Right lobe of liver (tissue), 6 donors: ENCODE data around the gene STRADB. TPM values are rescaled to one million over a fixed set of nuclear protein-coding genes. Genes with fewer than 3 reads are reported as not detected.

Source experiments
- ATAC-seq, 4 donors: fragments of 200-7000 bp; cut with Tn5 transposase; one replicate each; pipeline ENCODE4 v1.9.1; 2020; ENCODE audit warnings: mild to moderate bottlenecking in 4 of 4, moderate library complexity in 4 of 4
- DNase-seq, 3 donors: peaks; one replicate each; pipeline ENCODE4 v3.0.0-alpha.2; 2020
- H3K27ac ChIP-seq, 3 donors: fragments of 200-600 bp; one replicate each; pipeline ENCODE4 v1.8.0; 2022
- H3K27me3 ChIP-seq, 2 donors: fragments of 200-600 bp; one replicate each; pipeline ENCODE4 v1.8.0; 2022
- H3K36me3 ChIP-seq, 4 donors: fragments of 200-600 bp; sonication (generic) in 1 of 4; one replicate each; pipeline versions ENCODE4 v1.5.1 to v1.8.0; 2017 to 2022; ENCODE audit warnings: control low read depth in 1 of 4
- H3K4me1 ChIP-seq, 4 donors: fragments of 200-600 bp; sonication (generic) in 1 of 4; one replicate each; pipeline versions ENCODE4 v1.5.1 to v1.8.0; 2017 to 2022; ENCODE audit warnings: control low read depth in 1 of 4
- H3K4me3 ChIP-seq, 3 donors: fragments of 200-600 bp; one replicate each; pipeline ENCODE4 v1.8.0; 2022
- H3K9me3 ChIP-seq, 4 donors: fragments of 200-600 bp; sonication (generic) in 1 of 4; one replicate each; pipeline versions ENCODE4 v1.5.1 to v1.8.0; 2017 to 2022; ENCODE audit warnings: control low read depth in 1 of 4
- CTCF ChIP-seq, 4 donors: fragments of 200-600 bp in 3 of 4; fragments of 450-650 bp in 1 of 4; IDR thresholded peaks; one replicate each; pipeline versions ENCODE4 v1.5.1 to v1.8.0; 2016 to 2022; ENCODE audit warnings: antibody characterized with exemption in 4 of 4, mild to moderate bottlenecking in 2 of 4
- POLR2A ChIP-seq: fragments of 450-650 bp; IDR thresholded peaks from one replicate; pipeline ENCODE4 v1.6.1; 2017; ENCODE audit warnings: antibody characterized with exemption, mild to moderate bottlenecking
- WGBS: methylation state at CpG from one replicate; pipeline ENCODE4 v1.1.6; 2018; ENCODE audit warnings: low coverage, low lambda C conversion rate; ENCODE audit not compliant: insufficient coverage; ENCODE audit errors: missing lambda C conversion rate; 5-methylcytosine and 5-hydroxymethylcytosine counted together
- intact Hi-C, 2 donors: fragments of 100-400 bp; cut with DNase I; formaldehyde crosslinking; loops; one replicate each; pipeline versions ENCODE4 v1.11.2 to v1.14.1; 2022
- total RNA-seq, 6 experiments: library from RNA; depleted of rRNA in 2 of 6; stranded (reverse); fragments of >200 nt in 2 of 6; fragmentation: NEBNext Ultra II Directional in 3 of 6; extraction: Animal tissue kit (Norgen Biotek cat#: 25700) in 3 of 6; gene quantifications; one replicate each; pipeline versions ENCODE4 v1.1.0 to v1.2.4, GENCODE V29; 2016 to 2023
- donor health status: DM: no; HTN: yes; CAD: no.
- donor health status: DM: no; HTN: no; CAD: no.
- donor health status: DM: no; HTN: no; CAD: no.
- donor health status: DM: no; HTN: yes; CAD: no.
- donor health status: DM: no; HTN: yes; CAD: no.

Gene STRADB
- total RNA-seq, 6 experiments from 2014 or later: 44.2 to 71.6 (median 63.4) TPM

- ATAC-seq: no peak
- Histone ChIP-seq H3K4me3 (no peak overlapping the region), H3K36me3 (peaks cover 0 to 26% (median 10%) of the 10 kb centered on the region in 4 donors), H3K4me1 (no peaks in the 10 kb centered on the region), H3K27me3 (no peaks in the 10 kb centered on the region), H3K27ac (no peak overlapping the region), H3K9me3 (no peaks in the 10 kb centered on the region)
- no peak for TF ChIP-seq POLR2A
- no peak for TF ChIP-seq CTCF (IDR thresholded peaks at IDR 0.05)
- WGBS: 86% methylated on average over 3 of the region's 3 CpGs
- intact Hi-C loops: no loop called here
- no peak for DNase-seq
Measured at GRCh38 chr2:201466050-201466675, 14.6 kb downstream of the STRADB start.

DNA sequence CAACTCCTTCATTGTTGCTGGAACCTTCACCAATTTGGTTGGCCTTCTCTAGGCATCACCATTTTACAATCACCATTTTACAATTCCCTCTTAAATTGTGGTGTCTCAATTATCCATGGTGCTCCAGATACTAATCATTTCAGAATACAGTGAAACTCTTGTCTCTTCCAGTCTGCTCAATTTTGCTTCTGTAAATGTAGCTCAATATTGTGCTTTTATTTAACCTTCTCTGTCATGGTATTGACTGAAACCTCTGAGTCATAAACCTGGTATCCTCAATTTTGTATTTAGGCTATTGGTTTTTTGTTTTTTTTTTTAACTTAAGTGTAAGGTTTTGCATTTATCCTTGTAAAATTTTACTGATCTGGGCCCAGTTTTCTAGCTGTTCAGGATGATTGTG, 16.1 kb downstream of the STRADB start:
- H3K4me3 ChIP-seq: no peak overlapping the region
- TF ChIP-seq CTCF (IDR thresholded peaks at IDR 0.05): no peak
- TF ChIP-seq POLR2A: no peak
- H3K4me1 ChIP-seq: no peaks in the 10 kb centered on the region
- no peak for DNase-seq
- intact Hi-C loops: no loop called here
- H3K36me3 ChIP-seq: peaks cover 0 to 39% (median 10%) of the 10 kb centered on the region in 4 donors
- H3K27me3 ChIP-seq: no peaks in the 10 kb centered on the region
- H3K27ac ChIP-seq: no peak overlapping the region
- no peaks in the 10 kb centered on the region for H3K9me3 ChIP-seq
- ATAC-seq: peak in 1 of 4 donors; percentile 74

- DNase-seq (no peak), ATAC-seq (no peak)
- Histone ChIP-seq H3K27ac (no peak overlapping the region), H3K9me3 (no peaks in the 10 kb centered on the region), H3K27me3 (no peaks in the 10 kb centered on the region), H3K4me3 (no peak overlapping the region), H3K4me1 (no peaks in the 10 kb centered on the region), H3K36me3 (peaks cover 0 to 53% (median 21%) of the 10 kb centered on the region in 4 donors)
- 74% methylated on average over 7 of the region's 9 CpGs for WGBS
- intact Hi-C loops: no loop called here
- TF ChIP-seq CTCF (IDR thresholded peaks at IDR 0.05) (no peak), POLR2A (no peak)
Measured at GRCh38 chr2:201470821-201471731, 19.5 kb downstream of the STRADB start.

DNA sequence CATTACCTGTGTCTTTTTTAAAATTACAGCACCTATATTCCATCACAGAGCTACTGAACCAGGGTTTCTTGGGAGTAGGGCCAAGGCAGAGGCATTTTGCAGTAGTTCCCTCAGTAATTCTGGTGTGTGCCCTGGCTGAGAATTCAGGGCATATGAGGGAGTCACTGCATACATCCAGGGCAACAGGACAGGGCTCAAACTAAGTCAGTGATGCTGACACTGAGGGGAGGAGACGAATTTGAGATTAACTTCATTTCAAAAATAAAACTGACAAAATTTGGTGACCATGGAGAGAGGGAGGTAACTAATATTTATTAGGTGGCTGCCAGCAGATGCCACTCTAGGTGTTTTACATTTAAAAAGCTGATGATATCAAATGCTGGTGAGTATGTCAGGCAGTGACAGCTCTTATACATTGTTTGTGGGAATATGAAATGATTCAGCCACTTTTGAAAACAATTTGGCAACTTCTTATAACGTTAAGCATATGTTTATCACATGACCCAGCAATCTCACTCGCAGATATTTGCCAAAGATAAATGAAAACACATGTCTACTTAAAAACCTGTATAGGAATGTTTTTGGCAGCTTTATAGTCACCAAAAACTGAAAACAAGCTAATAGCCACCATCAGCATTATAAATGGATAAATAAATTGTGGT, 20.3 kb downstream of the STRADB start:
- ATAC-seq: no peak
- H3K9me3 ChIP-seq: no peaks in the 10 kb centered on the region
- WGBS: 70% methylated on average over 3 of the region's 3 CpGs
- no peak overlapping the region for H3K4me3 ChIP-seq
- H3K27me3 ChIP-seq: no peaks in the 10 kb centered on the region
- H3K36me3 ChIP-seq: peaks cover 0 to 53% (median 21%) of the 10 kb centered on the region in 4 donors
- no peaks in the 10 kb centered on the region for H3K4me1 ChIP-seq
- DNase-seq: no peak
- TF ChIP-seq POLR2A (no peak), CTCF (IDR thresholded peaks at IDR 0.05) (no peak)
- H3K27ac ChIP-seq: no peak overlapping the region
- intact Hi-C loops: no loop called here
